Upper lobe of right lung (tissue), 1 donor: Measurements from ENCODE around the gene CISD3. TPM values are rescaled to one million over a fixed set of nuclear protein-coding genes. Genes with fewer than 3 reads are reported as not detected.

Experiments used
- ATAC-seq: fragments of 200-7000 bp; cut with Tn5 transposase; one replicate; pipeline ENCODE4 v1.9.1; 2020; ENCODE audit warnings: mild to moderate bottlenecking, moderate library complexity
- DNase-seq: peaks from one replicate; pipeline ENCODE4 v3.0.0-alpha.2; 2020
- H3K27ac ChIP-seq: fragments of 200-600 bp; one replicate; pipeline ENCODE4 v1.8.0; 2022
- H3K27me3 ChIP-seq: fragments of 200-600 bp; one replicate; pipeline ENCODE4 v1.8.0; 2022; ENCODE audit warnings: mild to moderate bottlenecking
- H3K36me3 ChIP-seq: fragments of 200-600 bp; one replicate; pipeline ENCODE4 v1.8.0; 2022
- H3K4me1 ChIP-seq: fragments of 200-600 bp; one replicate; pipeline ENCODE4 v1.8.0; 2022
- H3K4me3 ChIP-seq: fragments of 200-600 bp; one replicate; pipeline ENCODE4 v1.8.0; 2022; ENCODE audit warnings: mild to moderate bottlenecking
- H3K9me3 ChIP-seq: fragments of 200-600 bp; one replicate; pipeline ENCODE4 v1.8.0; 2022
- intact Hi-C: fragments of 100-400 bp; cut with DNase I; formaldehyde crosslinking; loops from one replicate; pipeline ENCODE4 v1.11.0; 2022
- total RNA-seq: library from RNA; stranded (reverse); fragmentation: NEBNext Ultra II Directional; extraction: Animal tissue kit (Norgen Biotek cat#: 25700); gene quantifications from one replicate; pipeline ENCODE4 v1.2.1, GENCODE V29; 2021
- TF ChIP-seq, protein P1 (sequence below): fragments of 200-600 bp; IDR thresholded peaks from one replicate; pipeline ENCODE4 v1.8.0; 2022; ENCODE audit warnings: antibody characterized with exemption
- donor health status: DM: no; HTN: yes; CAD: no; lungs with severe emphysema.

The CISD3 gene
- total RNA-seq, 1 donor from 2014 or later = 29.7 TPM

DNA sequence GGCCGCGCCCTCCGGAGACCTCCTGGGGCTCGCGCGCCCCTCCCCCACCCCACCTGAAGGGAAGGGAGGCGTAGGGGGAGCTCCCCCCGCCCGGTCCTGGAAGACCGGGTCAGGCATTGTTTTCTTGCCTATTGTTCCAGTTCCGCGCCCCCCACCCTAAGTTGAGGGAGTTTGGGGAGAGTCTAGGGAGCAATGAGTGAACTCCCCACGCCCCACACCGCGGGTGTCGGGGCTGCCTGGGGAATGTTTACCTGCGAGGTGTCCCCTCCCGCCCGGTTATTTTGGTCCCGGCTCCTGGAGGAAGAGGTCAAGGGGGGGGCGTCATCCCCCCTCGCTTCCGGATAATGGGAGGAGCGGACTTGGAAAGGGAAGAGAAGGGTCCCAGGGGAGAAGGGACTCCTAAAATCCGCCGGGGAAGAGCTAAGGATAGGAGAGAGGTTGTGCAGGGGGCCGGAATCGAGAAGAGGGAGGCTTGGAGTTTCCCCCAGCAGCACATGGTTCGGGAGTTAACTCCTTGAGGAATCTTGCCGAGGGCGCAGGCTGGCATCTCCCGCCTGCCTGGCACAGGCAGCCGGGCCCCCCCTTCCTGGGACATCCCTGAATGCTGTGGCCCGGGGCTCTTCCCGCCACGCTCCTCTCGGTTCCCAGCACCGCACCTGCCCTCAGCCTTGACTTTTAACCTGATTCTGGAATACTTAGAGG lies 24.2 kb upstream of the CISD3 start:
- ATAC-seq = no peak
- H3K27ac ChIP-seq = peak overlapping the region; percentile 80
- intact Hi-C loops = no loop called here
- peak; percentile 76 for DNase-seq
- peaks cover 27% of the 10 kb centered on the region for H3K4me1 ChIP-seq
- TF ChIP-seq, protein P1, sequence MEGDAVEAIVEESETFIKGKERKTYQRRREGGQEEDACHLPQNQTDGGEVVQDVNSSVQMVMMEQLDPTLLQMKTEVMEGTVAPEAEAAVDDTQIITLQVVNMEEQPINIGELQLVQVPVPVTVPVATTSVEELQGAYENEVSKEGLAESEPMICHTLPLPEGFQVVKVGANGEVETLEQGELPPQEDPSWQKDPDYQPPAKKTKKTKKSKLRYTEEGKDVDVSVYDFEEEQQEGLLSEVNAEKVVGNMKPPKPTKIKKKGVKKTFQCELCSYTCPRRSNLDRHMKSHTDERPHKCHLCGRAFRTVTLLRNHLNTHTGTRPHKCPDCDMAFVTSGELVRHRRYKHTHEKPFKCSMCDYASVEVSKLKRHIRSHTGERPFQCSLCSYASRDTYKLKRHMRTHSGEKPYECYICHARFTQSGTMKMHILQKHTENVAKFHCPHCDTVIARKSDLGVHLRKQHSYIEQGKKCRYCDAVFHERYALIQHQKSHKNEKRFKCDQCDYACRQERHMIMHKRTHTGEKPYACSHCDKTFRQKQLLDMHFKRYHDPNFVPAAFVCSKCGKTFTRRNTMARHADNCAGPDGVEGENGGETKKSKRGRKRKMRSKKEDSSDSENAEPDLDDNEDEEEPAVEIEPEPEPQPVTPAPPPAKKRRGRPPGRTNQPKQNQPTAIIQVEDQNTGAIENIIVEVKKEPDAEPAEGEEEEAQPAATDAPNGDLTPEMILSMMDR = no peak
- no peaks in the 10 kb centered on the region for H3K9me3 ChIP-seq
- H3K4me3 ChIP-seq = peak overlapping the region; percentile 72
- peaks cover 17% of the 10 kb centered on the region for H3K36me3 ChIP-seq
- H3K27me3 ChIP-seq = no peaks in the 10 kb centered on the region

DNA sequence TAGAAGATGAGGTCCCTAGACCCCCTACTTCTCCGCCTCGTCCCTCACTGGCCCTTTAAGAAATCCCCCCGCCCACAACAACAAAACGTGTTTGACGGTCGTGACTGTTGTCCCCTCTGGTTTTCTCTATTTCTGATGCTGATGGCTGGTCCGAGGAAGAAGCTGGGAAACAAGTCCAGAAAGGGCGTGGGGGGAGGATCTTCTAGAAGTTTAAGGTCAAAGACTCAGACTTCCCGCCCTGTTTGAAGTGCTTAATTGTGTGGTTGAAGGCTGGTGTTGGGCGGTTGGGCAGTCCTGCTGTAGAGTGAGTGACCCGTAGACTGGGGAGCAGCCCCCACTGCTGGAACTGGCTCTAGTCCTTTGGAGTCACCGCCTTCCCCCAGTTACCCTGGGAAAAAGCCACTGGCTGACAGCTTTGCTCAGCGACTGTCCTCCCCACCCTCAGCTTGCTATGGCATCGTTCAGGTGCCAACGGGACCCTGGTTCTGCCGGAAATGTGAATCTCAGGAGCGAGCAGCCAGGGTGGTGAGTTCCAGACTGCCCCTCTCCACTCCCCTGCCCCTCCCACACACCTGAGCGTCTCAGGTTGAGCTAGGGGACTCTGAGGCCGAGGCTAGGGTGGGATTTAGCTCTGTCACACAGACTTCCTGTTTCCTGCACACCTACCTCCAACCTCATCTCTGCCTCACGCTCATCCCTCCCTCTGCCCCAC lies 23.5 kb upstream of the CISD3 start:
- intact Hi-C loops = no loop called here
- Histone ChIP-seq H3K27me3 (no peaks in the 10 kb centered on the region), H3K36me3 (peaks cover 21% of the 10 kb centered on the region), H3K4me3 (peak overlapping the region; percentile 72), H3K27ac (peak overlapping the region; percentile 80), H3K9me3 (no peaks in the 10 kb centered on the region), H3K4me1 (peaks cover 20% of the 10 kb centered on the region)
- TF ChIP-seq, protein P1 = no peak
- ATAC-seq = no peak
- no peak for DNase-seq

DNA sequence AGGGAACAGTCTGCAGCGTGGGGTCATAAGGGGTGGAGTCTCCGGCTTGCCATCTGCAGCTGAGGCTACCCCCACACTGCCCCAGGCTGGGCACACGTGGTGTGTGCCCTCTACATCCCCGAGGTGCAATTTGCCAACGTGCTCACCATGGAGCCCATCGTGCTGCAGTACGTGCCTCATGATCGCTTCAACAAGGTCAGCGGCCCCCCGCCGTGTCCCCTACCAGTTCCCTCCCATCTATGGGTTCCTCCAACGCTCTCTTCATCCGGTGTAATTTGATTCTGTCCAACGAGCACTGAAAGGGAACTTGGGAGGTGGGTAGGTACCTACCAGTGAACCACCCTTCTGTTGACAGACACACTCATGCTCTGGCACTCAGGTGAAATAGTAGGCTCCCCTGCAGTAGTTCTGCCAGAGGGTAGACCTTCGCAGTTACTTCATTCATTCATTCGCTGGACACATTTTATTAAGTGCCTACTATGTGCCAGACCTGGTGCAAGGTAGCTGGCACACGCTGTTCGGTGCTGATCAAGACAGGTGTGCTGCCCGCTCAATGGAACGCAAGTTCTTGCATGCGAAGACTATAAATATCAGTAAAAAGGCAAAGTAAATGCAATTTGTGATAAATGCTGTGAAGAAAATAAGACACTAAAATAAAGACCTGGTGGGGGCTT lies 22.3 kb upstream of the CISD3 start:
- intact Hi-C loops = no loop called here
- H3K36me3 ChIP-seq = peaks cover 33% of the 10 kb centered on the region
- no peaks in the 10 kb centered on the region for H3K27me3 ChIP-seq
- no peak overlapping the region for H3K4me3 ChIP-seq
- DNase-seq = no peak
- no peaks in the 10 kb centered on the region for H3K9me3 ChIP-seq
- peaks cover 18% of the 10 kb centered on the region for H3K4me1 ChIP-seq
- no peak overlapping the region for H3K27ac ChIP-seq
- ATAC-seq = no peak
- TF ChIP-seq, protein P1 = no peak

- intact Hi-C loops = no loop called here
- ATAC-seq = no peak
- TF ChIP-seq, protein P1 = no peak
- no peak for DNase-seq
- no peak overlapping the region for H3K4me3 ChIP-seq
- no peak overlapping the region for H3K27ac ChIP-seq
- H3K4me1 ChIP-seq = peaks cover 14% of the 10 kb centered on the region
- H3K36me3 ChIP-seq = peaks cover 47% of the 10 kb centered on the region
- no peaks in the 10 kb centered on the region for H3K9me3 ChIP-seq
- no peaks in the 10 kb centered on the region for H3K27me3 ChIP-seq
These were observed 20.9 kb upstream of the CISD3 start for GRCh38 chr17:38709104-38709820.

GRCh38 chr17:38709864-38710603 lies 20.1 kb upstream of the CISD3 start:
- Histone ChIP-seq H3K27ac (no peak overlapping the region), H3K4me3 (no peak overlapping the region), H3K4me1 (peaks cover 14% of the 10 kb centered on the region), H3K9me3 (no peaks in the 10 kb centered on the region), H3K27me3 (no peaks in the 10 kb centered on the region), H3K36me3 (peaks cover 53% of the 10 kb centered on the region)
- TF ChIP-seq, protein P1 = no peak
- intact Hi-C loops = no loop called here
- ATAC-seq (no peak), DNase-seq (no peak)
